ENCODE data around the gene SYT14.
"Not testable (repeated sequence)": the region's sequence is repeated elsewhere in the genome, so short reads cannot be mapped to it uniquely, and the experiment has no call there.

The SYT14 gene

GRCh38 chr1:209937996-209938959, at the start of gene SYT14:
SYT14 (plus strand) TSS chr1:209938217; CDS start chr1:209938265, 48 bp downstream.
- DNase-seq (ENCODE audit: extremely low spot score, insufficient read length, low read depth) (no peak), FAIRE-seq (no peak)

DNA sequence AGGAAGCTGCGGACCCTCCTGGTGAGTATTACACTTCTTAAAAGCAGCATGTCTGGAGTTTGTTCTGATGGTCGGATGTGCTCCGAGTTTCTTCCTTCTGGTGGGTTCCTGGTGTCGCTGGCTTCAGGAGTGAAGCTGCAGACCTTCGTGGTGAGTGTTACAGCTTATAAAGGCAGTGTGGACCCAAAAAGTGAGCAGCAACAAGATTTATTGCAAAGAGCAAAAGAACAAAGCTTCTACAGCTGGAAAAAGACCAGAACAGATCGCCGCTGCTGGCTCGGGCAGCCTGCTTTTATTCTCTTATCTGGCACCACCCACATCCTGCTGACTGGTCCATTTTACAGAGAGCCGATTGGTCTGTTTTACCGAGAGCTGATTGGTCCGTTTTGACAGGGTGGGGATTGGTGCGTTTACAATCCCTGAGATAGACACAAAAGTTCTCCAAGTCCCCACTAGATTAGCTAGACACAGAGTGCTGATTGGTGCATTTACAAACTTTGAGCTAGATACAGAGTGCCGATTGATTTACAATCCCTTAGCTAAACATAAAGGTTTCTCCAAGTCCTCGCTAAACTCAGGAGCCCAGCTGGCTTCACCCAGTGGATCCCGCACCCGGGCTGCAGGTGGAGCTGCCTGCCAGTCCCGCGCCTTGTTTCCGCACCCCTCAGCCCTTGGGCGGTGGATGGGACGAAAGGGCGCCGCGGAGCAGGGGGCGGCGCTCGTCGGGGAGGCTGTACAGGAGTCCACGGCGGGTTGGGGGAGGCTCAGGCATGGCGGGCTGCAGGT, 49.5 kb upstream of the SYT14 start:
- DNase-seq (ENCODE audit: extremely low spot score, insufficient read length, low read depth); FAIRE-seq: not testable (repeated sequence)

DNA sequence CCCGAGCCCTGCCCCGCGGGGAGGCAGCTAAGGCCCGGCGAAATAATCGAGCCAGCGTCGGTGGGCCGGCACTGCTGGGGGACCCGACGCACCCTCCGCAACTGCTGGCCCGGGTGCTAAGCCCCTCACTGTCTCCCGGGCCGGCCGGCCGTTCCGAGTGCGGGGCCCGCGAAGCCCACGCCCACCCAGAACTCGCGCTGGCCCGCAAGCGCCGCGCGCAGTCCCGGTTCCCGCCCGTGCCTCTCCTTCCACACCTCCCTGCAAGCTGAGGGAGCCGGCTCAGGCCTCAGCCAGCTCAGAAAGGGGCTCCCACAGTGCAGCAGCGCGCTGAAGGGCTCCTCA, 49.0 kb upstream of the SYT14 start:
- DNase-seq (ENCODE audit: extremely low spot score, insufficient read length, low read depth) (no peak), FAIRE-seq (no peak)

DNA sequence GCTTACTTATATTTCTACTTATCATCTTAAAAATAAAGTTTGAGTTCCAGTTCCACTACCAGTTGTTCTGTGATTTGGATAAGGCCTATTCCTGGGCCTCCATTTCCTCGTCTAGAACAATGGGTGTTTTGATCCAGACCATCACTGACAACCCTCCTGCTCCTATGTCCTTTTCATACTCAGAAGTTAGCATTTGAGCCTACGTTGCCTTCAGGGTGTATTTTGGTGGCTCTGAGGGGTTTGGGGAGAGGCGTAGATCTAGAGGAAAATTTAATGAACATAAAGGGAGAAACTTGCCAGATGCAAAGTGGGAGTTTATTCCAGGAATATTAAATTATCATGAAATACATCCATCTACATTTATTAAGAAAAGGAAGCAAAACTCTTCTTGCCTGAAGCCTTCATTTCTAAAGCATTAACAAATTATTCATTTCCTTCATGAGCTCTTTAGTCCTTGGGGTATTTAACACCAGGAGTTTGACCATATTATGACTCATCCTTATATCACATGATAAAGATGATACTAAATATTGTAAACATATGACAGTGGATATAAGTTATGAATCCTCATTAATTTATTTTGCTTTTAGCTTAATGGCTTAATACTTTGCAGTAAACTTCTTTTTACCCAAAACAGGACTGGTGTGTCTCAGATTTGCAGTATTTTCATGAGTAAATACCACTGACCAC, 47.2 kb upstream of the SYT14 start:
- DNase-seq (ENCODE audit: extremely low spot score, insufficient read length, low read depth): no peak
- FAIRE-seq: no peak

DNA sequence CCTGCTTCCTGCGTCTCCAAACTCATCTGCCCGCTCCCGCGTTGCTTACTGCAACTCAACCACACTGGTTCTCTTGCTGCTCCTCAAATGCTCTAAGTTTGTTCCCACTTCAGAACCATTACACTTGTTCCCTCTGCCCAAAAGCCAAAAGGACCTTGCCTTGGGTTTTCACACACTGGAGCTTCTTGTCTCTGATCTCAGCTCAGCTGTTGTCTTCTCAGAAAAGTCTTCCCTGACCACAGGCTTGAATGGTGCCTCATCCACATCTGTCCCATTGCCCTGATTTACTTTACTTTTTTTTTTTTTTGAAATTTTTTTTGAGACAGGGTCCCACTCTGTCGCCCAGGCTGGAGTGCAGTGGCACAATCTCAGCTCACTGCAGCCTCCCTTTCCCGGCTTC, 44.3 kb upstream of the SYT14 start:
- DNase-seq (ENCODE audit: extremely low spot score, insufficient read length, low read depth) (no peak), FAIRE-seq (no peak)

GRCh38 chr1:209895709-209896108, 42.3 kb upstream of the SYT14 start:
- DNase-seq (ENCODE audit: extremely low spot score, insufficient read length, low read depth) (no peak), FAIRE-seq (no peak)

- DNase-seq (ENCODE audit: extremely low spot score, insufficient read length, low read depth): no peak
- FAIRE-seq: no peak
These were observed 41.7 kb upstream of the SYT14 start for GRCh38 chr1:209896346-209896745.

GRCh38 chr1:209898271-209898670, 39.7 kb upstream of the SYT14 start:
- DNase-seq (ENCODE audit: extremely low spot score, insufficient read length, low read depth); FAIRE-seq: not testable (repeated sequence)

GRCh38 chr1:209898851-209899250, 39.2 kb upstream of the SYT14 start:
- not testable (repeated sequence) for DNase-seq (ENCODE audit: extremely low spot score, insufficient read length, low read depth); FAIRE-seq

DNA sequence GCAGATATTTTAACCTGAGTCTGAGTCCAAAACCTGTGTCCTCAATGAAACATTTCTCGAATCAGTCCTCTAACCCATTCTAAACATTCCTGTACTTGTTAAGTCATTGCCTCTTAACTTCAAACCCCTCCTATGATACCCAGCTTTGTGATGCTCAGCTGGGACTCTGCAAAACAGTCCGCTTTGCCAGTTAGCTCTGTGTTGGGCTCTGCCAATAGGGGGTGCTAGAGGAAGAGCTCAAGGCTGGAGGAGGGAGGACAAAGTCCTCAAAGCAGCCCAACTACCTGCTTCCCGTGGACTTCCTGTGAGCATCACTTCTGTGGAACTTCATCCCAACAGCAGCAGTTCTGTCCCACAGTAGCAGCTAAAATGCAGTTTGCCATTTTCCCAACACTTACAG, 38.1 kb upstream of the SYT14 start:
- no peak for FAIRE-seq

GRCh38 chr1:209900734-209901133, 37.3 kb upstream of the SYT14 start:
- DNase-seq (ENCODE audit: extremely low spot score, insufficient read length, low read depth): no peak
- FAIRE-seq: no peak

More for the DNA sequence above, 38.1 kb upstream of the SYT14 start:
- no peak for DNase-seq (ENCODE audit: extremely low spot score, insufficient read length, low read depth)

DNA sequence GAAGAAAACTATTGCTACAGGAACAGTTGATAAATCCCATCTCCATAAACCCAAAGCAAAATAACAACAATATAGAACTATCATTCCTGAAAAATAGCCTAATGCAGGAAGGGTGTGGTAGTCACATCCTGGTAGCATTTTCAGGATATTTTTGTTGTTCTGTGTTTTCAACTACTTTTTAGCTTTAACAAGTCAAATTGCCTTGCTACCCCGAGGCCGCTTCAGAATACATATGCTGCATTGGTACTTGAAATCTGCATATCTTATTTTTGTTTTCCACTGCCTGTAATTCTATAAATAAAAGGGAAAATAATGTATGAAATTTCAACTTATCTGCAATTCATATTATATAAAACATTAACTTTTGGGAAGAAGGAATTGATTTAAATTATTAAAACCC, 36.8 kb upstream of the SYT14 start:
- FAIRE-seq (no peak), DNase-seq (ENCODE audit: extremely low spot score, insufficient read length, low read depth) (no peak)

DNA sequence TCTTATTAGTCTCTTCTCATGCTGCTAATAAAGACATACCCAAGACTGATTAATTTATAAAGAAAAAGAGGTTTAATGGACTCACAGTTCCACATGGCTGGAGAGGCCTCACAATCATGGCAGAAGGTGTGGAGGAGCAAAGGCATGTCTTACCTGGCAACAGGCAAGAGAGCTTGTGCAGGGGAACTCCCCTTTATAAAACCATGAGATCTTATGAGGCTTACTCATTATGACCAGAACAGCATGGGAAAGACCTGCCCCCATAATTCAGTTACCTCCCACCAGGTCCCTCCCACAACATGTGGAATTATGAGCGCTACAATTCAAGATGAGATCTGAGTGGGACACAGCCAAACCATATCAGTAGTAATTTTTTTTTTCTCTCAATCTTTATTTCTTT, 33.2 kb upstream of the SYT14 start:
- not testable (repeated sequence) for DNase-seq (ENCODE audit: extremely low spot score, insufficient read length, low read depth); FAIRE-seq

DNA sequence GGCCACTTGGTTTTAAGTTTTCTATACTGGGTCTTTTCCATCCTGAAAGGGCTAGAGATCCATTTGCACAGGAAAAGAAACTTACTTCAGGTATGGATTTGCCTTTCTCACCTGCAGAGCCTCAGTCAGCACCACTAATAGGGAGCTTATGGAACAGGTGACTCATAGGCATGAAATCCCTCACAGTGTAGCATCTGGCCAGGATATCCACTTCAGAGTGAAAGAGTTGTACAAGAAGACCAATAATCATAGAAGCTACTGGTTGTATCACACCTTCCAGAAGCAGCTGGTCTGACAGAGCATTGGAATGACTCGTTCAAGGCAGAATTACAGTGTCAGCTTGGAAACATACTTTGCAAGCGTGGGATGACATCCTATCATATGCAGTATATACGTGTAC, 26.3 kb upstream of the SYT14 start:
- DNase-seq (ENCODE audit: extremely low spot score, insufficient read length, low read depth) (no peak), FAIRE-seq (no peak)

GRCh38 chr1:209912306-209912705, 25.7 kb upstream of the SYT14 start:
- DNase-seq (ENCODE audit: extremely low spot score, insufficient read length, low read depth) (no peak), FAIRE-seq (no peak)

DNA sequence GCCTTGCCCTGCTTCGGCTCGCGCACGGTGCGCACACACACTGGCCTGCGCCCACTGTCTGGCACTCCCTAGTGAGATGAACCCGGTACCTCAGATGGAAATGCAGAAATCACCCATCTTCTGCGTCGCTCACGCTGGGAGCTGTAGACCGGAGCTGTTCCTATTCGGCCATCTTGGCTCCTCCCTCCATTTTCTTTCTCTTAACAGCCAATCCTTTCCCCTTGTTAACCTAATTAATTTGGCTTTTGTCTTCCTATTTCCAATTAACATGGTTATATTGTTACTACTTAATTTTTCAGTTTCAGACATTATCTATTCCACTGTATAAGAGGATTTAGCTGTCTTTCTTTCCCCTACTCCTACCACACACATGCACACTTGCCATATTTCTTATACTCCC, 18.4 kb upstream of the SYT14 start:
- DNase-seq (ENCODE audit: extremely low spot score, insufficient read length, low read depth); FAIRE-seq: not testable (repeated sequence)

DNA sequence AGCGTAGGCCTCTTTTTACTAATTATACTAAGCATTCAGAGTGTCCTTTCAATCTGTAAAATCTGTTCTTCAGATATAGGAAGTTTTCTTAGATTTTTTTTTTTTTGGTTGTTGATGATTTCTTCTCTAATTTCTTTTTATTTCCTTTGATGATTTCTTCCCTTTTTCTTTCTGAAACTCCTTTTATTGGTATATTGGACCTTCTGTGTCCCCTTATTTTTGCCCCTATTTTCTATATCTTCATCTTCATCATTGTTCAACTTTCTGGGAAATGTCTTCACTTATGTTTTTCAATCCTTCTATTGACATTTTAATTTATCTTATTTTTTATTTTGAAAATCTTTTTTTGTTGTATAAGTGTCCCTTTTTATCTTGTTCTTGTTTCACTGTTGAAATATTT, 17.2 kb upstream of the SYT14 start:
- no peak for DNase-seq (ENCODE audit: extremely low spot score, insufficient read length, low read depth)
- no peak for FAIRE-seq

DNA sequence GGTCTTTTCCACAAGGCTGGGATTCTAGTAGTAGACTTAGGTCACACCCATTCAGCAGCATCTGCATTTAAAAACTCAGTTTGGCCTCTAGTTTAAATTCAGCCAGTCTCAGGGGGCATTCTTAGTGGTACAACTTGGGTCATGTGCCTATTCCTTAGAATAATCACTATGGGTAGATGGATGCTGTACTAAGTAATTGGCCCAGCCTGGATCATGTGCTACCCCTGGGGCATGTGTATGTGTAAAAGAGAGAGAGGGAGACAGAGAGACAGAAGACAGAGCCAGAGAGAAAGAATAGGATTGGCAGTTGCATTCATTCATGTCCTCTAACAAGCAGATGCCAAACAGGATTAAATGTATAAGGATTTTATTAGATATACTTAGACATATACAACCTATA, 13.6 kb upstream of the SYT14 start:
- FAIRE-seq: no peak
- no peak for DNase-seq (ENCODE audit: extremely low spot score, insufficient read length, low read depth)

GRCh38 chr1:209926045-209926444, 12.0 kb upstream of the SYT14 start:
- DNase-seq (ENCODE audit: extremely low spot score, insufficient read length, low read depth) (no peak), FAIRE-seq (no peak)

DNA sequence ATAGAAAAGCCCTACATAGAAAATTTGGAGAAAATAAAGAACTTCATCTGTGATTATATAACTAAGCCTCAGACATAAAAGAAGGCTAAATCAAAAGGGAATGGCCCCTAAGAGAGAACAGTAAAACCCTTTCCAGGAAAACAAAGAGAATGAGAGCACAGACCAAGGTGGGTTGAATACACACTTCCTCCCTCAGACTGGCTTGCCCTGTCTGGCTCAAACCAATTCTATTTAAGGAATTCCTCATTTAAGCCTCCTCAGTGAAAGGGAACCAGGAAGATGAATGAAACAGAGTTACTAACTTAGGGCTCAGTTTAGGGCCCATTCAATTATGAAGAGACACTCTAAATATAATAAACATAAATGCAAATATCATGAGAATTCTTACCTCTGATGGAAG, 10.6 kb upstream of the SYT14 start:
- DNase-seq (ENCODE audit: extremely low spot score, insufficient read length, low read depth): no peak
- no peak for FAIRE-seq

Measured in GM18507 (cell line).